Adipocyte (in vitro differentiated cells): ENCODE data around the gene SLC35E2B.

ENCODE experiments used
- DNase-seq: peaks from one replicate; pipeline ENCODE4 v3.0.0-alpha.2; 2015; ENCODE audit warnings: low read depth
- H3K27me3 ChIP-seq: replicated peaks from 2 replicates; pipeline ENCODE4 v1.7.0; 2013; ENCODE audit warnings: mild to moderate bottlenecking, low read length, moderate library complexity; ENCODE audit not compliant: control insufficient read depth, insufficient read depth
- H3K36me3 ChIP-seq: 2 replicates; pipeline ENCODE4 v1.7.0; 2013; ENCODE audit warnings: low read length, mild to moderate bottlenecking, moderate library complexity; ENCODE audit not compliant: control insufficient read depth, insufficient read depth, severe bottlenecking
- H3K4me1 ChIP-seq: 2 replicates; pipeline ENCODE4 v1.7.0; 2013; ENCODE audit warnings: mild to moderate bottlenecking, low read length, moderate library complexity; ENCODE audit not compliant: control insufficient read depth, insufficient read depth
- H3K4me3 ChIP-seq: 2 replicates; pipeline ENCODE4 v1.7.0; 2013; ENCODE audit warnings: mild to moderate bottlenecking, low read length, moderate library complexity
- H3K9ac ChIP-seq: 2 replicates; pipeline ENCODE4 v1.7.0; 2013; ENCODE audit warnings: mild to moderate bottlenecking, low read length, moderate library complexity
- H3K9me3 ChIP-seq: 2 replicates; pipeline ENCODE4 v1.7.0; 2013; ENCODE audit warnings: mild to moderate bottlenecking, low read length, moderate library complexity; ENCODE audit not compliant: control insufficient read depth

The SLC35E2B gene

GRCh38 chr1:1617925-1618324, 74.7 kb downstream of the SLC35E2B start:
- Histone ChIP-seq H3K36me3 (peaks cover 6% of the 10 kb centered on the region), H3K4me1 (peaks cover 23% of the 10 kb centered on the region), H3K9me3 (no peaks in the 10 kb centered on the region), H3K9ac (no peak overlapping the region), H3K27me3 (no peaks in the 10 kb centered on the region), H3K4me3 (no peak overlapping the region)
- DNase-seq, result no peak

- no peaks in the 10 kb centered on the region for H3K9me3 ChIP-seq
- peak overlapping the region; percentile 99 for H3K9ac ChIP-seq
- peaks cover 23% of the 10 kb centered on the region for H3K4me1 ChIP-seq
- no peak overlapping the region for H3K4me3 ChIP-seq
- H3K36me3 ChIP-seq, result peaks cover 6% of the 10 kb centered on the region
- no peaks in the 10 kb centered on the region for H3K27me3 ChIP-seq
- no peak for DNase-seq
Observed at GRCh38 chr1:1617516-1617915, 75.1 kb downstream of the SLC35E2B start.

GRCh38 chr1:1616838-1617237, 75.8 kb downstream of the SLC35E2B start:
- no peak for DNase-seq
- H3K4me3 ChIP-seq, result peak overlapping the region; percentile 91
- H3K9ac ChIP-seq, result peak overlapping the region; percentile 99
- no peaks in the 10 kb centered on the region for H3K27me3 ChIP-seq
- H3K36me3 ChIP-seq, result peaks cover 6% of the 10 kb centered on the region
- H3K4me1 ChIP-seq, result peaks cover 24% of the 10 kb centered on the region
- no peaks in the 10 kb centered on the region for H3K9me3 ChIP-seq

GRCh38 chr1:1616045-1616790, 76.4 kb downstream of the SLC35E2B start:
- Histone ChIP-seq H3K36me3 (peaks cover 6% of the 10 kb centered on the region), H3K4me3 (peak overlapping the region; percentile 91), H3K9me3 (no peaks in the 10 kb centered on the region), H3K27me3 (no peaks in the 10 kb centered on the region), H3K9ac (peak overlapping the region; percentile 99), H3K4me1 (peaks cover 30% of the 10 kb centered on the region)
- peak; percentile 80 for DNase-seq

- peak; percentile 99 for DNase-seq
- Histone ChIP-seq H3K36me3 (peaks cover 6% of the 10 kb centered on the region), H3K27me3 (no peaks in the 10 kb centered on the region), H3K4me3 (peak within 1 kb of the TSS; percentile 91), H3K9me3 (no peaks in the 10 kb centered on the region), H3K4me1 (peaks cover 37% of the 10 kb centered on the region), H3K9ac (peak within 1 kb of the TSS; percentile 99)
Observed at GRCh38 chr1:1615256-1616044, 77.1 kb downstream of the SLC35E2B start, which contains the start of gene MIB2. Gene MIB2 (plus strand): TSS chr1:1615500. CDS start chr1:1623453, 7,953 bp downstream.

GRCh38 chr1:1614954-1615255, 77.7 kb downstream of the SLC35E2B start:
- H3K9ac ChIP-seq, result peak overlapping the region; percentile 99
- H3K36me3 ChIP-seq, result peaks cover 6% of the 10 kb centered on the region
- H3K27me3 ChIP-seq, result no peaks in the 10 kb centered on the region
- DNase-seq, result no peak
- H3K4me3 ChIP-seq, result peak overlapping the region; percentile 91
- no peaks in the 10 kb centered on the region for H3K9me3 ChIP-seq
- peaks cover 37% of the 10 kb centered on the region for H3K4me1 ChIP-seq

GRCh38 chr1:1614204-1614953, 78.2 kb downstream of the SLC35E2B start:
- H3K9ac ChIP-seq, result peak overlapping the region; percentile 99
- H3K36me3 ChIP-seq, result peaks cover 6% of the 10 kb centered on the region
- DNase-seq, result peak; percentile 12
- H3K4me3 ChIP-seq, result peak overlapping the region; percentile 91
- no peaks in the 10 kb centered on the region for H3K9me3 ChIP-seq
- H3K4me1 ChIP-seq, result peaks cover 37% of the 10 kb centered on the region
- H3K27me3 ChIP-seq, result no peaks in the 10 kb centered on the region

GRCh38 chr1:1613509-1614082, 79.0 kb downstream of the SLC35E2B start:
- peaks cover 6% of the 10 kb centered on the region for H3K36me3 ChIP-seq
- peaks cover 37% of the 10 kb centered on the region for H3K4me1 ChIP-seq
- H3K4me3 ChIP-seq, result peak overlapping the region; percentile 91
- peak overlapping the region; percentile 99 for H3K9ac ChIP-seq
- DNase-seq, result no peak
- no peaks in the 10 kb centered on the region for H3K9me3 ChIP-seq
- H3K27me3 ChIP-seq, result no peaks in the 10 kb centered on the region

GRCh38 chr1:1612104-1612400, 80.5 kb downstream of the SLC35E2B start:
- Histone ChIP-seq H3K9ac (no peak overlapping the region), H3K4me3 (no peak overlapping the region), H3K9me3 (no peaks in the 10 kb centered on the region), H3K4me1 (peaks cover 32% of the 10 kb centered on the region), H3K36me3 (no peaks in the 10 kb centered on the region), H3K27me3 (no peaks in the 10 kb centered on the region)
- no peak for DNase-seq

- Histone ChIP-seq H3K4me1 (peaks cover 26% of the 10 kb centered on the region), H3K36me3 (no peaks in the 10 kb centered on the region), H3K9me3 (no peaks in the 10 kb centered on the region), H3K4me3 (peak overlapping the region; percentile 40), H3K27me3 (no peaks in the 10 kb centered on the region), H3K9ac (peak overlapping the region; percentile 62)
- DNase-seq, result no peak
Observed at GRCh38 chr1:1610796-1611195, 81.8 kb downstream of the SLC35E2B start.
